Measurements from ENCODE around the gene CABLES1.
"Not testable (repeated sequence)": the region's sequence is repeated elsewhere in the genome, so short reads cannot be mapped to it uniquely, and the experiment has no call there.

CABLES1 gene

GRCh38 chr18:23134780-23135549 lies at the start of gene CABLES1:
Gene CABLES1 (plus strand): TSS chr18:23135485. CDS start chr18:23135763, 278 bp downstream.
- in situ Hi-C loops (cut with MboI; ENCODE audit: low sequenced_read_pairs): no loop called here

DNA sequence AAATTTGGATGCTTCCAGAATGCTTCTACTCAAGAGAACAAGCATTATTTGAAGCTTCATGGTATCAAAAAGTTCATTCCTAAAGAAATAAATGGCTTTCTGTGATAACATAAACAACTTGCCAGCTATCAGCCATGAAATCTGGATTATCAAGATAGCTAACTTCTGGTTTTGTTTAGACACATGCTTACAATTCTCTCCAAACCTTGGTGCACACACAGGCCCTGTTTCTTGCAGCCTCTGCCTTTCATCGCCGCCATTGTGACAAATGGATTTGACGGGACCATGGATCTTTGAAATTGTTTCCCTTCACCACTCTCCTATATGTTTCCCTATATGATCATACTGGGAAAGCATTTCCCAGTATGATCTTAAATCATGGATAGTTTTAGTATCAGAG lies 47.9 kb upstream of the CABLES1 start:
- in situ Hi-C loops (cut with MboI; ENCODE audit: low sequenced_read_pairs): no loop called here

DNA sequence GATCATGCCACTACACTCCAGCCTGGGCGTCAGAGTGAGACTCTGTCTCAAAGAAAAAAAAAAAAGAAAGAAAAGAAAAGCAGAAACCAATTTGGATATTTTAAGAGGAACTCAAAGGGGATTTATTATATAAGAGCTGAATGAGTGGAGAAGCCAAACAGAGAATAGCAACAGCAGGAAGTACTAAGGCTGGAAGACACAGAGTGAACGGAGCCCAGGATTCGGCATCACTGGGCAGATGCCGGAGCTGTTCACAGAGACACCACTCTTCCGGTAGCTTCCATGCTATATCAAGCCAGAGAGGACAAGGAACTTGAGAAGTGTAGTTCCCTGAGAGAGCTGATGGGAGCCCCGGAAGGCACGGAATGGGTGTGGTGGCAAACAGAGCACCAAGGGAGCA lies 47.0 kb upstream of the CABLES1 start:
- in situ Hi-C loops (cut with MboI; ENCODE audit: low sequenced_read_pairs): no loop called here

GRCh38 chr18:23091017-23091993 lies 44.0 kb upstream of the CABLES1 start:
- in situ Hi-C loops (cut with MboI; ENCODE audit: low sequenced_read_pairs): not testable (repeated sequence)

DNA sequence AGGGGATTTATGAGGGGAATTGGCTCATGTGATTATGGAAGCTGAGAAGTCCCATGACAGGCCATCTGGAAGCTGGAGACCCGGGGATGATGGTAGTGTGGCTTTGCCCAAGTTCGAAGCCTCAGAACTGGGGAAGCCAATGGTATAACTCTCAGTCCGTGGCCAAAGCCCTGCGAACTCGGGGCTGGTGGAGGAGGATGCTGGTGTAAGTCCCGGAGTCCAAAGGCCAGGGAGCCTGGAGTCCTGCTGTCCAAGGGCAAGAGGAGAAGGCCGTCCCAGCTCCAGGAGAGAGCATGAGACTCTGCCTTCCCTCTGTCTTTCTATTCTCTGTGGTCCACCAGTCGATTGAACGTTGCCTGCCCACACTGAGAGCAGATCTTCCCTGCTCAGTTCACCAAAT lies 43.2 kb upstream of the CABLES1 start:
- in situ Hi-C loops (cut with MboI; ENCODE audit: low sequenced_read_pairs): no loop called here

DNA sequence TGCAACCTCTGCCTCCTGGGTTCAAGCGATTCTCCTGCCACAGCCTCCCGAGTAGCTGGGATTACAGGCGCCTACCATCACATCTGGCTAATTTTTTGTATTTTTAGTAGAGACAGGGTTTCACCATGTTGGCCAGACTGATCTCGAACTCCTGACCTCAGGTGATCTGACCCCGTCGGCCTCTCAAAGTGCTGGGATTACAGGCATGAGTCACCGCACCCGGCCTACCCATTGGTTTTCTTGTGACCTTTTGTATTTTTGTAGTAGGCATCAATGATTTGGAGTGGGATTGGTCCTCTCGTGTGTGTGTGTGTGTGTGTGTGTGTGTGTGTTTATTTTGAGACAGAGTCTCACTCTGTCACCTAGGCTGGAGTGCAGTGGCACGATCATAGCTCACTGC lies 42.2 kb upstream of the CABLES1 start:
- in situ Hi-C loops (cut with MboI; ENCODE audit: low sequenced_read_pairs): not testable (repeated sequence)

DNA sequence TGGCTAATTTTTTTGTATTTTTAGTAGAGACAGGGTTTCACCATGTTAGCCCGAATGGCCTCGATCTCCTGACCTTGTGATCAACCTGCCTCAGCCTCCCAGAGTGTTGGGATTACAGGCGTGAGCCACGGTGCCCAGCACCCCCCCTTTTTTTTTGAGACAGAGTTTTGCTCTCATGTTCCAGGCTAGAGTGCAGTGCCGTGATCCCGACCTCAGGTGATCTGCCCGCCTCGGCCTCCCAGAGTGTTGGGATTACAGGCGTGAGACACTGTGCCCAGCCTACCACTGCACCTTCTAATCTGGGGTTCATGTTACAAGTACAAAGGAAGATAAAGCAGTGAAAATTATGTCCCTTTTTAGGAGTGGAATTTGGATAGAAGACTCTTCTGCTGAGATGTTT lies 41.5 kb upstream of the CABLES1 start:
- in situ Hi-C loops (cut with MboI; ENCODE audit: low sequenced_read_pairs): no loop called here

DNA sequence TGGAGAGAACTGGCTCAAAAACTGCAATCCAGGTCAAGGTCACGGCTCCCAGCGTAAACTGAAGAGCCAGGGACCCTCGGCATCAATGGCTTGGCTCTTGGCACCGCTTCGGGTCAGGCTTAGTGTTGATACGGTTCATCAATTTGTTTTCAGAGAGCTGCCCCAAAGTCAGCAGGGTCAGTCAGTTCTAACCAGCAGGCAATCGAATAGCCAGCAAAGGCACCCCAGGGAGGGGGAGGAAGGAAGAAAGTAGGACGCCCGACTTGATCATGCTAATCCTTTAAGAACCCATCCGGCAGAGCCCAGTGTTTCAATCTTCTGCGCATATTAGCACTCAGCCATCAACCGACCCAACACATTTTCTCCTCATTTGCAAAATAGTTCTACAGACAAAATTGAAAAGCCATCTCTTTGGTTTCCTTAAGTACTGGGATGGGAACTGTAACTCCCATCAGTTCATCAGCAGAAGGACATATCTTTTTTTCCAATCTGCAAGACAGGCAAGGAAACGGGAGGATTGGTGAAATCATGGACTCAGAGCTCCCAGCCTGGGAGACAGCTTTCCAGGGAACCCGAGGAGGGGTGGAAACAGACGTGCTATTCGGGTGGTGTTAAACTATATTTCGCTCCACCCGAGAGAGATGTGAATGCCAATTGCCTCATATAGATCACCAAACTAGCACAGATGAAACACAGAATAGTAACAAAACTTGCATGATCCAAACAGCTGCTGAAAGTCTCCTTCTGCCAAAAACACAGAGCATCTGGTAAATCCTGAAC lies 40.7 kb upstream of the CABLES1 start:
- in situ Hi-C loops (cut with MboI; ENCODE audit: low sequenced_read_pairs): no loop called here

DNA sequence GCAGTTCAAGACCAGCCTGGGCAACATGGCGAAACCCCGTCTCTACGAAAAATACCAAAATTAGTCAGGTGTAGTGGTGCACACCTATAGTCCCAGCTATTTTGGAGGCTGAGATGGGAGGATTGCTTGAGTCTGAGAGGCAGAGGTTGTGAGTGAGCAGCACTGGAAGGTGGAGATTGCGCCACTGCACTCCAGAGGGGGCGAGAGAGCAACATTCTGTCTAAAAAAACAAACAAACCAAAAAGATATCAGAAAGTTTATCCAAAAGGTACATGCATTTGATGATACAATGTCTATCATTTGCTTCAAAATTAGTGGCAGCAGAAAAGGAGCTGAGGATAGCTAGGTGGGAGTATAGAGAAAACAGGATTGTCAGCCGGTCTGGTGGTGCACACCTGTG lies 39.8 kb upstream of the CABLES1 start:
- in situ Hi-C loops (cut with MboI; ENCODE audit: low sequenced_read_pairs): no loop called here

DNA sequence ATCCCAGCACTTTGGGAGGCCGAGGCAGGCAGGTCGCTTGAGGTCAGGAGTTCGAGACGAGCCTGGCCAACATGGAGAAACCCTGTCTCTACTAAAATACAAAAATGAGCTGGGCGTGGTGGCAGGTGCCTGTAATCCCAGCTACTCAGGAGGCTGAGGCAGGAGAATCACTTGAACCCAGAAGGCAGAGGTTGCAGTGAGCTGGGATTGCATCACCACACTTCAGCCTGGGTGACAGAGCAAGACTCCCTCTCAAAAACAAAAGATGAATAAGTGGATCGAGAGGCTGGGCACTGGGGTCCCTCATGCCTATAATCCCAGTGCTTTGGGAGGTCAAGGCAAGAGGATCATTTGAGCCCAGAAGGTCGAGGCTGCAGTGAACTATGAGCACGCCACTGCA lies 38.3 kb upstream of the CABLES1 start:
- in situ Hi-C loops (cut with MboI; ENCODE audit: low sequenced_read_pairs): not testable (repeated sequence)

GRCh38 chr18:23099621-23100020 lies 35.7 kb upstream of the CABLES1 start:
- in situ Hi-C loops (cut with MboI; ENCODE audit: low sequenced_read_pairs): no loop called here

GRCh38 chr18:23101861-23102432 lies 33.3 kb upstream of the CABLES1 start:
- in situ Hi-C loops (cut with MboI; ENCODE audit: low sequenced_read_pairs): no loop called here

GRCh38 chr18:23102493-23103261 lies 32.6 kb upstream of the CABLES1 start:
- in situ Hi-C loops (cut with MboI; ENCODE audit: low sequenced_read_pairs): no loop called here

DNA sequence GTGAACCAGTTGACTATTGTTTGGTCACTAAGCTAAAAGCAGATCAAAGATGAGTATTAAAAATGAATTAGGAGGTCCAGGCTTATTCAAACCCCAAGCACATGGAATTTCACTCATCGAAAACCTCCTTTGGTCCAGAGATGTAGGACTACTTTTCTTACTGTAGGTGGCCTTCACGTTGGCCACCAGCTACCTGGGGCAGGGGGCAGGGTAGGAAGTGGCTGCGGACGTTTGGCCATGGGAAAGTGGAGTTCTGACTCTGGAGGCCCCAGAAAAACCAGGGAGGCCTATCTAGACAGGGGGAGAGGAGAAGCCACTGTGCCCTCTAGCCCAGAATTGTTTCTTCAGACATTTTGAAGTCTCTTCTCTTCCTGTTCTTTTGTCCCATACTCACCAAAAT lies 31.8 kb upstream of the CABLES1 start:
- in situ Hi-C loops (cut with MboI; ENCODE audit: low sequenced_read_pairs): no loop called here

DNA sequence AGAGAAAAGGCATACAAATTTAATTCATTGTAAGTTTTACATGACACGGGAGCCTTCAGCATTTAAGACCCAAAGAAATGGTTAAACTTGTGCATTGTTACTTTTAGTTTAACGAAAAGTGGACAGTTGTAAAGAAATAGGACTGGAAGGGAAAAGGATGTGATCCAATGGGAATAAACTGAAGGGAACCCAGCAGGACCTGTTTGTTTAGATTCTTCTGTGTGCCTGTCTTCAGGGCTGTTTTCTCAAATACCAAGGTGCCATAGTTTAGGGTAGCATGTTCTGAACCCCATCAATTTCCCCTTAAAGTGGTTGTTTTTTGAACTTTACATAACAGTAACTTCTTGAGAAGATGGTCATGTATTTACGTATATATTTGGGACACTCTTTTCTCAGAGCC lies 30.3 kb upstream of the CABLES1 start:
- in situ Hi-C loops (cut with MboI; ENCODE audit: low sequenced_read_pairs): no loop called here

- in situ Hi-C loops (cut with MboI; ENCODE audit: low sequenced_read_pairs): no loop called here
Measured at GRCh38 chr18:23105581-23106219, 29.6 kb upstream of the CABLES1 start.

GRCh38 chr18:23106575-23106974 lies 28.7 kb upstream of the CABLES1 start:
- in situ Hi-C loops (cut with MboI; ENCODE audit: low sequenced_read_pairs): no loop called here

DNA sequence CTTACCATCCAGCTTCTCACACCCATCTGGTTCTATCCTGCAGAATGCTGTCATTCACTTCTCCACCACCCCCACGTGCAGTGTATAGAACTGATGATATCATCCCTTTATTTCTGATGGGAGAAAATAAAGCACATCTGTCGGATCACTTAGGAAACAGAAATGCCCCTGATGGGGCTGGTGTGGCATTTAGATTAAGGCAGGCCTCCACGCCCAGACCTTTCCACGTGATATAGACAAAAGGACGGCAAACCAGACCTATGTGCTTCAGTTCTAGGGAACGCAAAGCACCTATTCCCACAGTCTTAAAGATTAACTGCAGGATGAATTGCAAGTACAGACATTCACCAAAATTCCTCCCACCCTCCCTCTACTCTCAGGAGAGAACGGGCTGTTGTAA lies 27.6 kb upstream of the CABLES1 start:
- in situ Hi-C loops (cut with MboI; ENCODE audit: low sequenced_read_pairs): no loop called here

- in situ Hi-C loops (cut with MboI; ENCODE audit: low sequenced_read_pairs): no loop called here
Measured at GRCh38 chr18:23108496-23108895, 26.8 kb upstream of the CABLES1 start.

DNA sequence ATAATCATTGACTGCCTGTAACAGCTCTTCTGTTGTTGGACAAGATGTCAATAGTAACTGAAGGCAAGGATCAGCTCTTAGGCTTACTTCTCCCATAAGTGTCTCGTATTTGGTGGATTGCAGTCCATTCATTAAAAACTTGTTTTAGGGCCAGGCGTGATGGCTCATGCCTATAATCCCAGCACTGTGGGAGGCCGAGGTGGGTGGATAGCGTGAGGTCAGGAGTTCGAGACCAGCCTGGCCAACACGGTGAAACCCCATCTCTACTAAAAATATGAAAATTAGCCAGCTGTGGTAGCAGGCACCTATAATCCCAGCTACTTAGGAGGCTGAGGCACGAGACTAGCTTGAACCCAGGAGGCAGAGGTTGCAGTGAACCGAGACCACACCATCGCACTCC lies 26.1 kb upstream of the CABLES1 start:
- in situ Hi-C loops (cut with MboI; ENCODE audit: low sequenced_read_pairs): not testable (repeated sequence)
